Subcutaneous preadipocyte (primary cell): ENCODE data around the gene SH3BGRL2. TPM values are rescaled to one million over a fixed set of nuclear protein-coding genes. Genes with fewer than 3 reads are reported as not detected.

ENCODE experiments used
- total RNA-seq: library from RNA; depleted of rRNA; stranded (reverse); fragments of >200 nt; gene quantifications from 2 replicates; pipeline ENCODE4 v1.2.3, GENCODE V29; 2012

Gene SH3BGRL2
- total RNA-seq: 1.6 and 2.2 TPM in 2 replicates

GRCh38 chr6:79630883-79631692 lies at the start of gene SH3BGRL2:
TSS of gene SH3BGRL2 (plus strand) at chr6:79631329. CDS start at chr6:79631462, 133 bp downstream.

Other genes starting within 250 kb of the SH3BGRL2 start
- 2.9 TPM in 2 replicates for gene LCA5, start 93.9 kb upstream of the SH3BGRL2 start, total RNA-seq